Left lobe of liver (tissue), 2 donors: ENCODE data around the gene SUFU. TPM values are rescaled to one million over a fixed set of nuclear protein-coding genes. Genes with fewer than 3 reads are reported as not detected.

ENCODE experiments used
- ATAC-seq: fragments of 200-7000 bp; cut with Tn5 transposase; one replicate; pipeline ENCODE4 v1.9.1; 2020; ENCODE audit warnings: mild to moderate bottlenecking, moderate library complexity
- DNase-seq: peaks from one replicate; pipeline ENCODE4 v3.0.0-alpha.2; 2020; ENCODE audit warnings: low spot score
- total RNA-seq: library from RNA; stranded (reverse); gene quantifications from one replicate; pipeline ENCODE4 v1.2.1, GENCODE V29; 2021
- donor health status: DM: no; HTN: no; CAD: no; lungs with moderate emphysema.
- donor health status: DM: no; HTN: yes; CAD: no.

SUFU gene
- total RNA-seq, 1 donor from 2014 or later: 6.8 TPM

- ATAC-seq: no peak
- DNase-seq: no peak
Observed at GRCh38 chr10:102588875-102589274, 85.1 kb downstream of the SUFU start.

GRCh38 chr10:102593074-102593803, 89.5 kb downstream of the SUFU start:
- no peak for ATAC-seq
- no peak for DNase-seq

GRCh38 chr10:102593804-102594079, 90.0 kb downstream of the SUFU start:
- DNase-seq (no peak), ATAC-seq (no peak)

GRCh38 chr10:102595293-102595692, 91.5 kb downstream of the SUFU start:
- DNase-seq: no peak
- ATAC-seq: no peak

GRCh38 chr10:102595897-102596296, 92.1 kb downstream of the SUFU start:
- ATAC-seq: no peak
- DNase-seq: no peak

- peak; percentile 68 for DNase-seq
- ATAC-seq: peak; percentile 80
Observed at GRCh38 chr10:102596506-102596971, 92.8 kb downstream of the SUFU start.

- ATAC-seq (peak; percentile 83), DNase-seq (peak; percentile 89)
Observed at GRCh38 chr10:102597131-102597991, 93.6 kb downstream of the SUFU start.

GRCh38 chr10:102598243-102598642, 94.5 kb downstream of the SUFU start:
- ATAC-seq (no peak), DNase-seq (no peak)

- ATAC-seq: peak; percentile 5
Observed at GRCh38 chr10:102599565-102600327, 96.0 kb downstream of the SUFU start.

GRCh38 chr10:102600816-102601215, 97.0 kb downstream of the SUFU start:
- DNase-seq: no peak

More at GRCh38 chr10:102599565-102600327, 96.0 kb downstream of the SUFU start:
- DNase-seq: peak; percentile 53

GRCh38 chr10:102601639-102602038, 97.9 kb downstream of the SUFU start:
- DNase-seq (no peak), ATAC-seq (no peak)

More at GRCh38 chr10:102600816-102601215, 97.0 kb downstream of the SUFU start:
- ATAC-seq: no peak

- DNase-seq (no peak), ATAC-seq (no peak)
Observed at GRCh38 chr10:102602272-102603045, 98.7 kb downstream of the SUFU start.

GRCh38 chr10:102603946-102604345, 100.2 kb downstream of the SUFU start:
- DNase-seq (no peak), ATAC-seq (no peak)

GRCh38 chr10:102604439-102604841, 100.7 kb downstream of the SUFU start:
- ATAC-seq (no peak), DNase-seq (no peak)

GRCh38 chr10:102605712-102606111, 101.9 kb downstream of the SUFU start:
- DNase-seq (no peak), ATAC-seq (no peak)

- DNase-seq: no peak
- no peak for ATAC-seq
Observed at GRCh38 chr10:102608487-102608886, 104.7 kb downstream of the SUFU start.

GRCh38 chr10:102610441-102610887, 106.7 kb downstream of the SUFU start:
- ATAC-seq (no peak), DNase-seq (no peak)

GRCh38 chr10:102611514-102612087, 107.8 kb downstream of the SUFU start:
- DNase-seq (no peak), ATAC-seq (no peak)

GRCh38 chr10:102612964-102613275, 109.1 kb downstream of the SUFU start:
- DNase-seq: no peak
- ATAC-seq: no peak

GRCh38 chr10:102613286-102613685, 109.5 kb downstream of the SUFU start:
- ATAC-seq: no peak

More at GRCh38 chr10:102613286-102613685, 109.5 kb downstream of the SUFU start:
- DNase-seq: no peak
